ENCODE data around the gene GTSE1. TPM values are rescaled to one million over a fixed set of nuclear protein-coding genes. Genes with fewer than 3 reads are reported as not detected.

GTSE1 gene
- total RNA-seq, 1 experiment from 2014 or later = 42.6 TPM

GRCh38 chr22:46319319-46319718, 22.6 kb downstream of the GTSE1 start:
- Mint-ChIP-seq H3K27me3 (ENCODE audit: low read depth) (no peaks in the 10 kb centered on the region), H3K4me3 (no peak overlapping the region), H3K4me1 (no peaks in the 10 kb centered on the region), H3K9me3 (no peaks in the 10 kb centered on the region), H3K27ac (peak overlapping the region in 1 of 3 experiments; percentile 40; a peak in 1 of 7 replicates), H3K36me3 (ENCODE audit: insufficient read depth in 1 of 3, low read depth in 3 of 3) (peaks cover 38 to 85% (median 79%) of the 10 kb centered on the region in 3 experiments)
- Histone ChIP-seq H3K79me1 (ENCODE audit: insufficient read depth, low read depth, low read length, poor library complexity, severe bottlenecking) (no peaks in the 10 kb centered on the region), H3K18ac (ENCODE audit: insufficient read length, low read depth, low read length) (no peak overlapping the region), H2BK20ac (ENCODE audit: low read depth, low read length, poor library complexity, severe bottlenecking) (no peak overlapping the region), H3K27ac (ENCODE audit: insufficient read length, low read depth, low read length) (no peak overlapping the region), H2BK120ac (ENCODE audit: low read depth, low read length, poor library complexity, severe bottlenecking) (no peak overlapping the region), H4K8ac (replicated peaks; ENCODE audit: insufficient read length, low read depth, low read length) (no peak overlapping the region), H3K9me3 (ENCODE audit: control insufficient read depth, low read depth, low read length) (no peaks in the 10 kb centered on the region), H2AK5ac (ENCODE audit: insufficient read length, low read length) (no peak overlapping the region), H3T11ph (ENCODE audit: low read length) (no peak overlapping the region), H3K4ac (ENCODE audit: low read depth, low read length) (no peak overlapping the region), H3K79me2 (ENCODE audit: insufficient read depth, low read length) (no peaks in the 10 kb centered on the region), H2AFZ (ENCODE audit: low read length) (no peak overlapping the region), H3K4me1 (ENCODE audit: insufficient read depth, low read length) (no peaks in the 10 kb centered on the region), H3K23ac (ENCODE audit: insufficient read length, low read depth, low read length) (no peak overlapping the region), H4K5ac (ENCODE audit: insufficient read length, low read depth, low read length) (no peak overlapping the region), H3K23me2 (ENCODE audit: insufficient read length, low read depth, low read length, poor library complexity, severe bottlenecking) (no peaks in the 10 kb centered on the region), H4K20me1 (ENCODE audit: control insufficient read depth, insufficient read depth, insufficient read length) (no peaks in the 10 kb centered on the region), H4K91ac (ENCODE audit: insufficient read length, low read depth, low read length) (no peak overlapping the region), H2BK12ac (ENCODE audit: insufficient read length, low read depth, low read length) (no peak overlapping the region), H3K4me2 (ENCODE audit: insufficient read depth, insufficient read length, low read length) (no peak overlapping the region), H3K14ac (ENCODE audit: insufficient read depth, low read length) (no peak overlapping the region), H3K27me3 (ENCODE audit: insufficient read depth, low read length) (no peaks in the 10 kb centered on the region), H2BK15ac (ENCODE audit: low read depth, low read length) (no peak overlapping the region), H3K56ac (ENCODE audit: insufficient read length, low read depth, low read length) (no peak overlapping the region), H2BK5ac (ENCODE audit: insufficient read length, low read length) (no peak overlapping the region), H3K9ac (ENCODE audit: extremely low read depth, insufficient read length, low read length) (no peak overlapping the region)
- TF ChIP-seq, protein P1, sequence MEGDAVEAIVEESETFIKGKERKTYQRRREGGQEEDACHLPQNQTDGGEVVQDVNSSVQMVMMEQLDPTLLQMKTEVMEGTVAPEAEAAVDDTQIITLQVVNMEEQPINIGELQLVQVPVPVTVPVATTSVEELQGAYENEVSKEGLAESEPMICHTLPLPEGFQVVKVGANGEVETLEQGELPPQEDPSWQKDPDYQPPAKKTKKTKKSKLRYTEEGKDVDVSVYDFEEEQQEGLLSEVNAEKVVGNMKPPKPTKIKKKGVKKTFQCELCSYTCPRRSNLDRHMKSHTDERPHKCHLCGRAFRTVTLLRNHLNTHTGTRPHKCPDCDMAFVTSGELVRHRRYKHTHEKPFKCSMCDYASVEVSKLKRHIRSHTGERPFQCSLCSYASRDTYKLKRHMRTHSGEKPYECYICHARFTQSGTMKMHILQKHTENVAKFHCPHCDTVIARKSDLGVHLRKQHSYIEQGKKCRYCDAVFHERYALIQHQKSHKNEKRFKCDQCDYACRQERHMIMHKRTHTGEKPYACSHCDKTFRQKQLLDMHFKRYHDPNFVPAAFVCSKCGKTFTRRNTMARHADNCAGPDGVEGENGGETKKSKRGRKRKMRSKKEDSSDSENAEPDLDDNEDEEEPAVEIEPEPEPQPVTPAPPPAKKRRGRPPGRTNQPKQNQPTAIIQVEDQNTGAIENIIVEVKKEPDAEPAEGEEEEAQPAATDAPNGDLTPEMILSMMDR (conservative IDR thresholded peaks at IDR 0.05) = no peak
- no peak for DNase-seq
- no CpG with 5 or more reads among the region's 10 CpGs for WGBS (ENCODE audit: extremely low coverage, insufficient read length, low lambda C conversion rate)

Data from H9 (cell line).